NCI-H226 (cell line): ENCODE results near the gene FGF8.

Source experiments
- DNase-seq: peaks from one replicate; pipeline ENCODE4 v3.0.0-alpha.2; 2015

FGF8 gene

DNA sequence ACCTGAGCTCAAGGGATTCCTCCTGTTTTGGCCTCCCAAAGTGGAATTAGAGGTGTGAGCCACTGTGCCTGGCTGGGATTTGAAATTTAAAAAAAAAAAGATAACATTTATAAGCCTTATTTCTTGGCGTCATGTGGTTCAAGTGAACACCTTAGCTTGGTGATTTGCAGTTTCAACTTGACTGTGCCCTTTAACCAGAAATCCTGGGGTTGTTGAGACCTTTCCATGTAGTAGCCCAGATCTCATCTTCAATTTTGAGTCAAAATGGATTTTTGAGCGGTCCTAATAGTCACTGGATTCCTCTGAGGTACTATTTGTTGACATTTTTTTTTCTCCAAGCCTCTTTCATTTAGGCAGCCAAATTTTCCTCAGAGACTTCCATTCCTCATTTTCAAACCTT, 51.5 kb downstream of the FGF8 start:
- no peak for DNase-seq

DNA sequence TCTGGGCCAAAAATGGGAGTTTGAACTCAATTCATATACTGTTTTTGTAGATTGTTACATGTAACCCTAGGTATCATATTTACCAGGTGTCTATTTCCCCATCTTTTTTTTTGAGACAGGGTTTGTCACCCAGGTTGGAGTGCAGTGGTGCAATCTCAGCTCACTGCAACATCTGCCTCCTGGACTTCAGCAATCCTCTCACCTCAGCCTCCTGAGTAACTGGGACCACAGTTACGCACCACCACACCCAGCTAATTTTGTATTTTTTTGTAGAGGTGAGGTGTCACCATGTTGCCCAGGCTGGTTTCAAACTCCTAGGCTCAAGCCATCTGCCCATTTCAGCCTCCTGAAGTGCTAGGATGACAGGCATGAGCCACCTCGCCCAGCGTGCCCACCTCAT, 52.7 kb downstream of the FGF8 start:
- DNase-seq: no peak

DNA sequence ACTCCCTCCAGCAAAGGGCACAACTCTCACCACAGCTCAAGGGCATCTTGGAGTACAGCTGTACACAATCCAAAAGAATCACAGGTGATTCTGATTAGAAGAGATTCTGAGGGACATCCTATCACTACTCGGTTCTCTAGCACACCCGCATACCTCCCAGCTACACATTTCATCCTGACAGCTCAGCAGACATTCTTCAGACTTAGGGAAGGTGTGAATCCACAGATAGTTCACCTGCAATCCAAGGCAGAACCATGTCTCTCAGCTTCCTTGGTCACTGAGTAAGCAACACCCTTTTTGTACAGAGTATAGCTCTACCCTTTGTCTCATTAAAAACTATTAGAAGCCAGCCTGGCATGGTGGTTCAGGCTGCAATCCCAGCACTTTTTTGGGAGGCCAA, 54.1 kb downstream of the FGF8 start:
- DNase-seq: no peak

DNA sequence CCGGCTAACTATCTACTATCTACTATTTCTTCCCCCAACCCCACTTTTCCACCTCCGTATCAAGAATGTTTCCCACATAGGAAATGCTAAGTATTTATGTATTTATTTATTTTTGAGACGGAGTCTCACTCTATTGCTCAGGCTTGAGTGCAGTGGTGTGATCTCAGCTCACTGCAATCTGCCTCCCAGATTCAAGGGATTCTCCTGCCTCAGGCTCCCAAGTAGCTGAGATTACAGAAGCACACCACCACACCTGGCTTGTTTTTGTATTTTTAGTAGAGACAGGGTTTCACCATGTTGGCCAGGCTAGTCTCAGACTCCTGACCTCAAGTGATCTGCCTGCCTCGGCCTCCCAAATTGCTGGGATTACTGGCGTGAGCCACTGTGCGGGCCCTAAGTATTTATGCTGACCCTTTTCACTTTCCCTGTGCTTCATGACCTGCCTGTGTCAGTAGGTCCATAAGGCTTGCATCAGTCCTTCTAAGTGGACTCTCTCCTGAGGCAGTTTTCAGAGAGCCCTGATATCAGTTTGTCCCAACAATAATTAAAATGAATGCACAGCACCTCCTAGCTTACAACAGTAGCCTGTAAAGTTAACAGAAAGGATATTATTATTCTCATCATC, 55.2 kb downstream of the FGF8 start:
- no peak for DNase-seq
